Stimulated activated CD8-positive, alpha-beta memory T cell treated with anti-CD3 and anti-CD28 coated beads, Interleukin-4, amount 100 ng/mL, for 4 hours (primary cell): ENCODE results near the gene TMEM161A.
"Not testable (repeated sequence)": the region's sequence is repeated elsewhere in the genome, so short reads cannot be mapped to it uniquely, and the experiment has no call there.

Experiments used
- DNase-seq, 2 donors: peaks; one replicate each; pipeline ENCODE4 v3.0.0-alpha.2; 2020; ENCODE audit warnings: low read depth in 2 of 2, low spot score in 1 of 2

The TMEM161A gene

DNA sequence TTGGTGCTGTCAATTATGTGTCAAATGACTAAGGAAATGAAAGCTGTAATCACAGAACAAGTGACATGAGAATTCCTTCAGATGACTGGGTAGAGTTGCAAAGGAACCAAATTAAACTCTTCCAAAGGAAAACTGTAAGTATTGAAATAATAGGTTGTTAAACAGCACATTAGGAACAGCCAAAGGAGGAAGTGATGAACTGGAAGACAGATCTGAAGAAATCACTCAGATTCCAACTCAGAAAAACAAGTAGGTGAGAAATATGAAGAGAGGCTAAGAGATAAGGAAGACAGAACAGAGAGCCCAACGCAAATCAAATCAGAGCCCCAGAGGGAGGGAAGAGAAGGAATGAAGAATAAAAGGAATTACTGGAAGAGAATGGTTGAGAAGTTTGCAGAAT lies 15.4 kb downstream of the TMEM161A start:
- DNase-seq: no peak

DNA sequence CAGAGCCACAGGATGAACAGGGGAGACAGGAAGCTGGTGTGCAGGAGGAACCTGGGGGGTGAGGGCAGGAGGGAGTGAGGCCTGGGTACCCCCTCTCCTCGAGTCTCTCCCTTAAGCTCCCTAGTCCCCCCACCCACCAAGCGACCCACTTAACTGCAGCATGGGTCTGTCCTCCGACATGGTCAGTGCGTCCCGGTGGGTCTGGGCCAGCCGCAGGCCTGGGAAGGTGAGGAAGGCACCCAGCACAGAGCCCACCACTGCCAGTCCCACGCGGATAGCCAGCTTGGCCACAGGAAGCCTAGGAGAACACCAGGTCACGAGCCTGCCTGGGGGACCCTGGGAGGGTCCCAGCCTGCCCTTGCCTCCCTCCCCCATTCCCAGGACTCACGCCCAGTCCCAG lies 16.9 kb downstream of the TMEM161A start:
- no peak for DNase-seq

DNA sequence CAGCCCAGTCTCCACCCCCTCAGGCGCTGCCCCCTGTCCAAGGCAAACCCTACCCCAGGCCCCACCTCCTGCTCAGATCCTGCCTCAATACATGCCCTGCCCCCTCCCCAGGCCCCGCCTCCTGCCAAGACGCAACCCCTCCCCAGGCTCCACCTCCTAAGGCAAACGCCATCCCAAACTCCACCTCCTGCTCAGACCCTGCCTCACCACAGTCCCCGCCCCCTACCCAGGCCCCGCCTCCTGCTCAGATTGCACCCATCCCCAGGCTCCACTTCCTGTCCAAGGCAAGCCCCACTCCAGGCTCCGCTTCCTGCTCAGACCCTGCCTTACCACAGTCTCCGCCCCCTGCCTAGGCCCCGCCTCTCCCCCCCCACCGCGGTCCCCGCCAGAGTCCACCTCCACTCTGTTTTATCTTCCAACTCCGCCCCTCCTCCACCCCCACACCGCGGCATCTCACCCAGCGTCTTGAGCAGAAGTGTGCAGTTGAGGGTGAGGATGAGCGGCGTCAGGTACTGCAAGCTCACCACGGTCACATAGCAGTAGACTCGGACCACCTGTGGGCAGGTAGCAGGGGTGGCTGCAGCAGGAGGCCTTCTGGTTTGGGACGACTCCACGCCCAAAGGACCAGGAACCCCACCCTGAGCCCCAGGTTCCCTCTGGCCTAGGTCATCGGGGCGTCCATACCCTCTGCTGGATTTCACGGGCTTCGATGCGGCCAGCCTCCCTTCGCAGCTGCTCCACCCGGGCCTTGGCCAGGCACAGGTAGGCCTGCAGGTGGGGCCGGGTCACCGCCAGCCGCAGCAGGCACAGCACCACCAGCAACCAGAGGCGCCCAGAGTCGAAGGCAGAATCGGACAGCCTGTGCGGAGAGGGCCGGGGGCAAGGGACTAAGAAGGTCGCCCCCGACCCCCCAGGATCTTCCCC lies 17.7 kb downstream of the TMEM161A start:
- no peak for DNase-seq

DNA sequence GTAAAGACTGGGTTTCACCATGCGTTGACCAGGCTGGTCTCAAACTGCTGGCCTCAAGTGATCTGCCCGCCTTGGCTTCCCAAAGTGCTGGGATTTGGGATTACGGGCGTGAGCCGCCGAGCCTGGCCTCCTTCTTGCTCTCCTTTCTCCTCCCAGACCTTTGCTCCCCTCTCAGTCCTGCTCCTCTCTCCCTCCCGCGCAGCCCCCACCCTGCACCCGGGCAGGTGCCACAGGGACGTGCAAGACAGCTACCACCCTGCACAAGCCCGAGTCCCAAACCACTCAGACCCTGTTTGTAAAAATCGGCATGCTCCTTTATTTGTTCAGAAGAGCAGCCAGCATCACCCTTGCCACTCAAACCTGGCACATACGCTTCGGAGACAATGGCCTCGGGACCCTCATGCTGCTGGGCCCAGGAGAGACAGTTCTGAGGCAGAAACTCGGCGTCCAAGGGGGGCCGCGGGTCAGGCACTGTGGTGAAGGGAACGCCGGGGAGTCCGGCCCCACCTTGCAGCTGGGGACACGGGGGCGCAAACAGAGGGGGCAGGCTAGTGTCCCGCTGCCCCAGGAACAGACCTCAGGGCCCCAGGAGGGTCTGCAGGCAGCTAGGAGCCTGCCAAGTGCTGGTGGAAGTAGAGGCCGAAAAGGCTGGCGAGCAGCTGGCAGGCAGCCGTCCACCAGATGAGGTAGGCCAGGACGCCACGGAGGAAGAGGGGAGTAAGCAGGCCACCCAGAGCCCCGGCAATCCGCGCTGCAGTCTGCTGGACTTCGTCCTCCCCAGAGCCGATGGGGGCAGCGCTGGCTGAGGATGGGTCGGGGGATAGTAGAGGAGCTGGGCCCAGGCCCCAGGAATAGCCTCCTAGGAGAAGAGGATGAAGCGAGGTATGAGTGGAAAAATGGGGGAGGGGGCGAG lies 18.7 kb downstream of the TMEM161A start:
- no peak for DNase-seq

DNA sequence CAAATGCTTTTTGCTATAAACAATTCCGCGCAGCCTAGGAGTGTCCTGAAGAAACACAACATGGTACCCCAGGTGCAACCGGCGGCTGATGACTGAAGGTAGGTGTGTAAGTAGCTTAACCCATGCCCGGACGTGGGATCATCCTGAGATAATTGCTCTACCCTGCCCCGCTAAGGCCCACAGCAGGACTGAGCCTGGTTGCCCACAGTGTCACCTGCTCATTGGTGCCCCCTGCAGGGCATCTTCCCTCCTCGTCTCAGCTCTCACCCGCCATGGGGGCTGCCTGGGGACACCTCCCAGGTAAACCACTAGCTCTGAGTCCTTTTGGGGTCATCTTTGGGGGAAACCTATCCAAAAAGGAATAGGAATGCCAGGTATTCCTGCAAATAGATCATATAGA lies 22.3 kb downstream of the TMEM161A start:
- no peak for DNase-seq

DNA sequence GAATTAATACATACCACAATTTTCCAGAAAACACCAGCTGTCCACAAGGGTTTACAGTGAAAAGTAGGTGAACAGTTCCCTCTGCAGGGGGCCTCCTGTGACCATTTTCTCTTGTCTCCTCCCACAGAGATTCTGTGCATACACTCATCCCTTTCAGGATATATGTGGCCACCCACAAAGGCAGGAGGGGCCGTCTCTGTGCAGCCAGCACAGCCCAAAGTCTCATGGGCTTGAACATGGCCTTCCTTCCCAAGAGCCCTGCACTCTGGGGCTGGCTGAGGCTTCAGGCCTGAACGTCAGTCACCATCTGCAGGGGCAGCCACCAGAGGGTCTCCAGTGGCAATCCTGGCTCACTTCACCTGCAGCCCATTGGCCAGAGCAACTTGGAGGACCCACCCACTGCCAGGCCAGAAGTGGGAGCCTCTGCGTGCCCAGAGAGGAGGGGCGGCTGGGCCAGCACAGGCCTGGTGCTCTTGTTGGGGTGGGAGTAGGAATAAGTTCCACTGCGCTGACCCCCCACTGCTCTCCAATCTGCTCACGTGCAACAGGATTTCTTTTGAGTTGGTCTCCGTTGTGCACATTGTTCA lies 25.1 kb downstream of the TMEM161A start:
- DNase-seq: no peak

DNA sequence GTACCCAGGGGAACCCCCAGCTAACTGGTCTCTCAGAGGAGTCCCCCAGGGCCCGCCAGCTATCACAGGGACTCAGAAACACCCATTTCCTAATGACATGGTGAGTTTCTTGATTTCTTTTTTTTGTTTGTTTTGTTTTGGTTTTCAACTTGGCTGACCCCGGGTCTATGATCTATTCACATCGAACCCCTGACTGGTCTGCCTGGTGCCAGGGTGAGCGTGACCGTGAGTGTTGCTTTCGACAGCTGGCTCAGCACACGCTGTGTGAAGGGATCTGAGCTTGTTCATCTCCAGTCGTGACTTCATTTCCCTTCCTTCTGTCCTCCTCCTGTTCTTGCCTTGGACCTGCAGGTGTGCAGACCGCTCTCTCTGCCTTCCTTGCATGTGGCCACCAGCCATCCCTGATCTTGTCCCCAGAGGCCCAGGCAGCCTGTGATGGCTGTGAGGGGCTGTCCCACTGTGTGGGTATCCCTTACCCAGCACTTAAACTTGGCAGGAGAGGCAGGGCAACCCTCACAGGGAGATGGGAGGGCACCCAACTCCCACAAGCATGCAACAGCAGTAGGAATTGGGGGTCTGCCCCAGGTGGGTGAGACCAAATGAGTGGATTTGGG lies 26.2 kb downstream of the TMEM161A start:
- no peak for DNase-seq

DNA sequence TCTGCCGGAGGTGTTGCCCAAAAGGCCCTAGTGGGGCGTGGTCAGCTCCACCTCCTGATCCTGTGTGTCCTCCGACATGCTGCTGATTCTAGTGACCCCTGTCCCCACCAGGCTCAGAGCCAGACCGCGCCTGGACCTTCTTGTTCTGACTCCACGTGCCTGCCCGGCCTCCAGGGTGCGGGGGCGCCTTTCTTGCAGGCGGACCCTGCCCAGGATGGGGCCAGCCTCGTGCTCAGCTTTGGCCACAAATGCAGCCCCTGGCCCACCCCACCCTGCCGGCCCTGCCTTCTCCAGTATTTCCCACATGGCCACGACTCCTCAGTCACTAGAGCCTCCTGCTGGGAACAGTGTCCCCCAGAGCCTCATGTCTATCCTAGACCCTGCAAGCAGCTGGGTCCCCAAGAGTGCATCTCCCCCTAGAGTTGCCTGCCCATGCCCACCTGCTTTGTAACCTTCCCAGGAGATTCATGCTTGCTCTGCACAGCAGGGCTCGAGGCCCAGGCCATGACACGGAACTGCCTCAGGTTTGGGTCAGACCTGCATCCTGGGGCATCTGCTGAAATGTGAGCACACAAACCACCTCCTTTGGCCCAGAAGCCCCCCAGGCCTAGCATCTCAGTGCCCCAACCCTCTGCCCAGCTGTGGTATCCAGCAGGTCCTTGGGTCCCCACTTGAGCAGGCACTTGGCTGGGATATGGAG lies 27.0 kb downstream of the TMEM161A start:
- no peak for DNase-seq

- DNase-seq: no peak
These were observed 27.7 kb downstream of the TMEM161A start for GRCh38 chr19:19110410-19111135.

DNA sequence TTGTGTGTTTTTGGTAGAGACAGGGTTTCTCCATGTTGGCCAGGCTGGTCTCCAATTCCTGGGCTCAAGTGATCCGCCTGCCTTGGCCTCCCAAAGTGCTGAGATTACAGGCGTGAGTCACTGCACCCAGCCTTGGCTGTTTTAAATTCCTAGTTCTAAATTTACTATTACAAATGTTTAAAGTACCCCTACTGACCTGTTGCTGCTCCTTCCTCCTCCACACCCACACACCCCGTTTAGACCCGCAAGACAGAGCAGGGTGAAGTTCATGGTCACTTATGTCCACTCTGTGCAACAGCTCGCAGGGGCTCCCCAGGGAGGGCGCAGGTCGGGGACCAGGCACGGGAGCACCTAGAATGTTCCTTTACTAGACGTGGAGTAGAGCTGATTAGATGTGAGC lies 28.7 kb downstream of the TMEM161A start:
- DNase-seq: no peak

DNA sequence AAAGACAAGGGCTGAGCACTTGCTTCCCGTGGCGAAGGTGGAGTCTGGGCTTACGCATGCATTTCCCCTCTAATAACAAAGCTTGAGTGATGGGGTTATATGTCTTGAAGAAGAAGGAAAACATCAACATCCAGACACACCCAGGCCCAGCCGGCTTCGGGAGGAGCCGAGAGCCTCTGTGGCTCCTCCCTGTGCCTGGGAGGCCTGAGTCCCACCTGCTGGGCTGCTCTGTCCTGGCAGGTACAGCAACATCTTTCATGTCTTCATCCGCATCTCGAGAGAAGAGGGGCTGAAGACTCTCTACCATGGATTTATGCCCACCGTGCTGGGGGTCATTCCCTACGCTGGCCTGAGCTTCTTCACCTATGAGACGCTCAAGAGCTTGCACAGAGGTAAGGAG lies 30.6 kb downstream of the TMEM161A start:
- no peak for DNase-seq

- DNase-seq: not testable (repeated sequence)
These were observed 31.3 kb downstream of the TMEM161A start for GRCh38 chr19:19106938-19107337.

GRCh38 chr19:19106056-19106551 lies 32.2 kb downstream of the TMEM161A start:
- no peak for DNase-seq

- no peak for DNase-seq
These were observed 32.8 kb downstream of the TMEM161A start for GRCh38 chr19:19105365-19106055.

- DNase-seq: no peak
These were observed 35.1 kb downstream of the TMEM161A start for GRCh38 chr19:19103167-19103566.

DNA sequence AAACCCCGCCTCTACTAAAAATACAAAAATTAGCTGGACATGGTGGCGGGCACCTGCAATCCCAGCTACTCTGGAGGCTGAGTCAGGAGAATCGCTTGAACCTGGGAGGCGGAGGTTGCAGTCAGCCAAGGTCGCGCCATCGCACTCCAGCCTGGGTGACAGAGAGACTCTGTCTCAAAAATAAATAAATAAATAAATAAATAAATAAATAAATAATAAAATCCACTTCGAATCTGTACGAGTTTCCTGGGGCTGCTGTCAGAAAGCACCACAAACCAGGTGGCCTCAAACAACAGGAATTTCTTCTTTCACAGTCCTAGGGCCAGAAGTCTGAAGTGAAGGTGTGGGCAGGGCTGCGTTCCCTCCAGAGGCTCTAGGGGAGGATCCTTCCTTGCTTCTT lies 35.7 kb downstream of the TMEM161A start:
- DNase-seq: not testable (repeated sequence)

- DNase-seq: no peak
These were observed 36.7 kb downstream of the TMEM161A start for GRCh38 chr19:19101540-19101939.

DNA sequence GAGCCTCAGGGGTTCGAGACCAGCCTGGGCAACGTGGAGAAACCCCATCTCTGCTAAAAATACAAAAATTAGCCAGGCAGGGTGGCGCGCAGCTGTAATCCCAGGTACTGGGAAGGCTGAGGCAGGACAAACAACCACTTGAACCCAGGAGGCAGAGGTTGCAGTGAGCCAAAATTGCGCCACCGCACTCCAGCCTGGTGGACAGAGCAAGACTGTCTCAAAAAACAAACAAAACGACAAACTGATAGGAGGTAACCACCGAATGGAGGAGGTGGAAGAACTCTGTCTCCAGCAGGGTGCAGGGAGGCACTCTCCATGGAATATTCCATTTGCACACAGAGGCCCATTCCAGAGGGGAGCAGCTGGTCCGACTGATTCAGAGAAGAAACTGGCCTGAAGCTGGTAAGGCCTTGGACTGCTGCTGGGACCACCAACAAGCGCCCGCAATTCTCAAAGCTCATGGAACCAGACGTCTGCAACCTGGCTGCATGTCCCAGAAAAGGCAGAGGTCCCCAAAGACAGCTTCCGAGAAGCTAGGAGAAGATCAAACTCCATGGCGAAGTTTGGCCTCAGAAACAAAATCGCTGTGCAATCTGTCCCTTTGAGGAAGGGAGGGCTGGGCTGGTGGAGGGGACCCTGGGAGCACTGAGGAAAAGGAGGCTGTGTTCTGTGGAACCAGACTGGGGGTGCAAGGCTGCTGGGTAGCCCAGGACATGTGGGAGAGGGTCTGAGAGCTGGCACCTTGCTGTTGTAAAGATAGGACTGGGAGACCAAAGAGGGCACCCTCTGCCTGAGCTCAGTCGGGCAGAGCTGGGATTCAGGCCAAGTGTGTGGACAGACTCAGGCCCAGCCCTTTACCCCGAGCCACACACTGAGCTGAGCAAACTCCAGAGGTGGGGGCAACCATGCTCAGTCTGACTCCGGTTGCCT lies 39.3 kb downstream of the TMEM161A start:
- DNase-seq: no peak
